BE2C (cell line): ENCODE results near the gene NUP214.

ENCODE experiments used
- DNase-seq: peaks from one replicate; pipeline ENCODE4 v3.0.0-alpha.2; 2020
- H3K27me3 ChIP-seq: fragments of 250-450 bp; sonication (Bioruptor Pico); 2 replicates; pipeline ENCODE4 v1.5.1; 2020; ENCODE audit warnings: mild to moderate bottlenecking
- H3K36me3 ChIP-seq: fragments of 250-450 bp; sonication (Bioruptor Pico); 2 replicates; pipeline ENCODE4 v1.5.1; 2020; ENCODE audit warnings: mild to moderate bottlenecking
- H3K4me1 ChIP-seq: fragments of 250-450 bp; sonication (Bioruptor Pico); 2 replicates; pipeline ENCODE4 v1.5.1; 2020
- H3K4me3 ChIP-seq: 2 replicates; pipeline ENCODE4 v1.5.1; 2011; ENCODE audit warnings: low read depth, low read length
- H3K9me3 ChIP-seq: fragments of 250-450 bp; sonication (Bioruptor Pico); 2 replicates; pipeline ENCODE4 v1.5.1; 2020
- CTCF ChIP-seq: IDR thresholded peaks from 2 replicates; pipeline ENCODE4 v1.5.1; 2012; ENCODE audit warnings: mild to moderate bottlenecking, low read depth, low read length

NUP214 gene

GRCh38 chr9:131091352-131091992 is 33.9 kb upstream of the NUP214 start:
- Histone ChIP-seq H3K27me3 (peaks cover 20% of the 10 kb centered on the region), H3K9me3 (no peaks in the 10 kb centered on the region), H3K4me3 (no peak overlapping the region), H3K36me3 (no peaks in the 10 kb centered on the region), H3K4me1 (no peaks in the 10 kb centered on the region)
- no peak for TF ChIP-seq CTCF
- no peak for DNase-seq

DNA sequence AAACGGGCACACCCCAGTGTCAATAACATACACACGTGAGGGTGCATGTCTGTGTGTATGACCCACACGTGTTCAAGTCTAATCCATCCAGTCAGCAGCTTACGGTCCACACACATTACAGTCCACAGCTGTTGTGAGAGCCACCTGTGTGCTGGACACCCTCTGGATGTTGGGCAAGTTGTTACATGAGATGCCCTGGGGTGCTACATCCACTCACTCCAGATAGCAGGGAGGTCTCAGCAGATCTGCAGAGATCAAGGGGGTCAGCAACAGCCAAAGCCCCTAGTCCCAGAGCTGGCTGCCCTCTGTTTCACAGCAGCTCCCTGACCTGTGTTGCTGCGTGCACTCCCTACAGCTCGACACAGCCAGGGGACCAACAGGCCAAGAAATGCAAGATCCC is 33.4 kb upstream of the NUP214 start:
- TF ChIP-seq CTCF: no peak
- peaks cover 26% of the 10 kb centered on the region for H3K27me3 ChIP-seq
- DNase-seq: no peak
- no peaks in the 10 kb centered on the region for H3K36me3 ChIP-seq
- H3K4me1 ChIP-seq: no peaks in the 10 kb centered on the region
- no peak overlapping the region for H3K4me3 ChIP-seq
- H3K9me3 ChIP-seq: no peaks in the 10 kb centered on the region

- no peaks in the 10 kb centered on the region for H3K9me3 ChIP-seq
- no peak overlapping the region for H3K4me3 ChIP-seq
- TF ChIP-seq CTCF: no peak
- no peak for DNase-seq
- H3K36me3 ChIP-seq: no peaks in the 10 kb centered on the region
- H3K27me3 ChIP-seq: peaks cover 33% of the 10 kb centered on the region
- no peaks in the 10 kb centered on the region for H3K4me1 ChIP-seq
Observed at GRCh38 chr9:131092548-131093440, 32.6 kb upstream of the NUP214 start.

DNA sequence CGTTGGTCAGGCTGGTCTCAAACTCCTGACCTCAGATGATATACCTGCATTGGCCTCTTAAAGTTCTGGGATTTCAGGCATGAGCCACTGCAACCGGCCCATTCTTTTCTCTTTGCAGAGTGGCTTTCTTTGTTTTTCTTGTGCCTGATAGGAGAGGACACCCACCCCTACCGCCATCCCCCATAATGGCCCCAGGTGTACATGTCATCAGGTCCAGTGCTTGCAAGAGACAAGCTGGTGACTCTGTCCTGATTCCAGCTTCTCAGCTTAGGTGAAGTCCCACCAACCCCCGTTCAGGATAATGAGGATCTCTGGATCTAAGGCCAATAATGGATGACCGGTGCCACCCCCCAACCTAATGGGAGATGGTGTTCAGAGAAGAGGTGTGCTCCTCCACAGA is 31.4 kb upstream of the NUP214 start:
- TF ChIP-seq CTCF: no peak
- no peaks in the 10 kb centered on the region for H3K9me3 ChIP-seq
- H3K36me3 ChIP-seq: no peaks in the 10 kb centered on the region
- DNase-seq: no peak
- H3K4me3 ChIP-seq: no peak overlapping the region
- no peaks in the 10 kb centered on the region for H3K4me1 ChIP-seq
- peaks cover 36% of the 10 kb centered on the region for H3K27me3 ChIP-seq

DNA sequence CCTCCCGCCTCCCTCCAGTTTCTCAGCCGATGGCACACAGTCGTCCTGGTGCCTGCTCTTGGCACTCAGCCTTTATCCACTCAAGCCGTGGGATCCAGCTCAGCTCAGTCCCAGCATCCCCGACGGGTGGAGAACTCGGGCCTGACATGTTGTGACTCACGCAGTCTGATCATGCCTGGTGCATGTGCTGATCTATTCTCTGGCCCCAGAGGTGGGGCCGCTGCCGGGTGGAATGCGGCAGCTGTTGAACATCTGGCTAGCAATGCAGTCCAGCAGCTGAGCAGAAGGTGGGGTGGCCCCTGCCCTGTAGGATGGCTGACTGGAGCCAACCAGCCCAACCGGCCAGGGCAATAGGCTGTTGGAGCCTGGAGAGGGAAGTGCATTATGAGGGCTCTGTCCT is 30.8 kb upstream of the NUP214 start:
- Histone ChIP-seq H3K4me3 (no peak overlapping the region), H3K4me1 (no peaks in the 10 kb centered on the region), H3K9me3 (no peaks in the 10 kb centered on the region), H3K27me3 (peaks cover 36% of the 10 kb centered on the region), H3K36me3 (no peaks in the 10 kb centered on the region)
- no peak for TF ChIP-seq CTCF
- no peak for DNase-seq
